H9 (cell line): Measurements from ENCODE around the gene PPT1. TPM values are rescaled to one million over a fixed set of nuclear protein-coding genes. Genes with fewer than 3 reads are reported as not detected.

Experiments
- DNase-seq: peaks from one replicate; pipeline ENCODE4 v3.0.0-alpha.2; 2017
- H2AFZ ChIP-seq: one replicate; pipeline ENCODE4 v1.6.1; 2013; ENCODE audit warnings: mild to moderate bottlenecking, low read length, control low read depth, moderate library complexity
- H2AK5ac ChIP-seq: 2 replicates; pipeline ENCODE4 v1.6.1; 2013; ENCODE audit warnings: low read length, control low read depth, mixed read lengths; ENCODE audit not compliant: insufficient read length
- H2BK120ac ChIP-seq: one replicate; pipeline ENCODE4 v1.6.1; 2013; ENCODE audit warnings: low read depth, mild to moderate bottlenecking, low read length, control low read depth, inconsistent platforms; ENCODE audit not compliant: poor library complexity, severe bottlenecking
- H2BK12ac ChIP-seq: 2 replicates; pipeline ENCODE4 v1.6.1; 2013; ENCODE audit warnings: low read length, control low read depth, mixed read lengths, low read depth; ENCODE audit not compliant: insufficient read length
- H2BK15ac ChIP-seq: 2 replicates; pipeline ENCODE4 v1.6.1; 2013; ENCODE audit warnings: low read depth, low read length, control low read depth
- H2BK20ac ChIP-seq: one replicate; pipeline ENCODE4 v1.6.1; 2013; ENCODE audit warnings: low read depth, mild to moderate bottlenecking, low read length, control low read depth, inconsistent platforms; ENCODE audit not compliant: poor library complexity, severe bottlenecking
- H2BK5ac ChIP-seq: 2 replicates; pipeline ENCODE4 v1.6.1; 2013; ENCODE audit warnings: low read length, control low read depth, mixed read lengths; ENCODE audit not compliant: insufficient read length
- H3K14ac ChIP-seq: 2 replicates; pipeline ENCODE4 v1.6.1; 2013; ENCODE audit warnings: low read length, control low read depth; ENCODE audit not compliant: insufficient read depth
- H3K18ac ChIP-seq: 2 replicates; pipeline ENCODE4 v1.6.1; 2013; ENCODE audit warnings: low read depth, mild to moderate bottlenecking, mixed read lengths, low read length, control low read depth; ENCODE audit not compliant: insufficient read length
- H3K23ac ChIP-seq: 2 replicates; pipeline ENCODE4 v1.6.1; 2013; ENCODE audit warnings: low read length, control low read depth, mixed read lengths, low read depth; ENCODE audit not compliant: insufficient read length
- H3K23me2 ChIP-seq: 2 replicates; pipeline ENCODE4 v1.6.1; 2013; ENCODE audit warnings: low read depth, mild to moderate bottlenecking, mixed read lengths, low read length, control low read depth; ENCODE audit not compliant: insufficient read length, poor library complexity, severe bottlenecking
- H3K27ac ChIP-seq: 2 replicates; pipeline ENCODE4 v1.5.1; 2013; ENCODE audit warnings: low read length, control low read depth, mixed read lengths, low read depth; ENCODE audit not compliant: insufficient read length
- H3K27me3 ChIP-seq: 2 replicates; pipeline ENCODE4 v1.6.1; 2013; ENCODE audit warnings: low read length, control low read depth, inconsistent platforms; ENCODE audit not compliant: insufficient read depth
- H3K4ac ChIP-seq: 2 replicates; pipeline ENCODE4 v1.6.1; 2013; ENCODE audit warnings: low read depth, mild to moderate bottlenecking, control low read depth, inconsistent platforms, low read length, moderate library complexity
- H3K4me1 ChIP-seq: 2 replicates; pipeline ENCODE4 v1.6.1; 2013; ENCODE audit warnings: low read length, control low read depth, inconsistent platforms; ENCODE audit not compliant: insufficient read depth
- H3K4me2 ChIP-seq: 2 replicates; pipeline ENCODE4 v1.6.1; 2013; ENCODE audit warnings: low read length, control low read depth, mixed read lengths; ENCODE audit not compliant: insufficient read length, insufficient read depth
- H3K56ac ChIP-seq: 2 replicates; pipeline ENCODE4 v1.6.1; 2013; ENCODE audit warnings: low read depth, mild to moderate bottlenecking, mixed read lengths, low read length, control low read depth; ENCODE audit not compliant: insufficient read length
- H3K79me1 ChIP-seq: 2 replicates; pipeline ENCODE4 v1.6.1; 2013; ENCODE audit warnings: low read depth, mild to moderate bottlenecking, moderate library complexity, low read length, control low read depth, inconsistent platforms; ENCODE audit not compliant: insufficient read depth, poor library complexity, severe bottlenecking
- H3K79me2 ChIP-seq: 2 replicates; pipeline ENCODE4 v1.6.1; 2013; ENCODE audit warnings: low read length, control low read depth, inconsistent platforms; ENCODE audit not compliant: insufficient read depth
- H3K9ac ChIP-seq: 2 replicates; pipeline ENCODE4 v1.6.1; 2013; ENCODE audit warnings: low read length, control low read depth, mixed read lengths; ENCODE audit not compliant: insufficient read length; ENCODE audit errors: extremely low read depth
- H3K9me3 ChIP-seq: one replicate; pipeline ENCODE4 v1.6.1; 2013; ENCODE audit warnings: low read depth, low read length, inconsistent platforms; ENCODE audit not compliant: control insufficient read depth
- H3T11ph ChIP-seq: one replicate; pipeline ENCODE4 v1.6.1; 2013; ENCODE audit warnings: mild to moderate bottlenecking, low read length, control low read depth, inconsistent platforms
- H4K20me1 ChIP-seq: one replicate; pipeline ENCODE4 v1.6.1; 2013; ENCODE audit not compliant: control insufficient read depth, insufficient read length, insufficient read depth
- H4K5ac ChIP-seq: 2 replicates; pipeline ENCODE4 v1.6.1; 2013; ENCODE audit warnings: low read depth, mild to moderate bottlenecking, mixed read lengths, low read length, control low read depth; ENCODE audit not compliant: insufficient read length
- H4K8ac ChIP-seq: replicated peaks from 2 replicates; pipeline ENCODE4 v1.6.1; 2013; ENCODE audit warnings: low read length, control low read depth, mixed read lengths, low read depth; ENCODE audit not compliant: insufficient read length
- H4K91ac ChIP-seq: 2 replicates; pipeline ENCODE4 v1.6.1; 2013; ENCODE audit warnings: low read depth, mild to moderate bottlenecking, moderate library complexity, mixed read lengths, low read length, control low read depth; ENCODE audit not compliant: insufficient read length
- H3K27ac Mint-ChIP-seq, 3 experiments: 2 replicates in 2 of 3; 3 replicates in 1 of 3; pipeline ENCODE4 v1.8.0; 2020 to 2021; ENCODE audit warnings: mixed read lengths in 3 of 3, mild to moderate bottlenecking in 1 of 3, moderate library complexity in 1 of 3
- H3K27me3 Mint-ChIP-seq: 2 replicates; pipeline ENCODE4 v1.8.0; 2021; ENCODE audit warnings: low read depth, mild to moderate bottlenecking, moderate library complexity, mixed read lengths
- H3K36me3 Mint-ChIP-seq, 3 experiments: 2 replicates in 2 of 3; 3 replicates in 1 of 3; pipeline ENCODE4 v1.8.0; 2020 to 2021; ENCODE audit warnings: low read depth in 3 of 3, mixed read lengths in 3 of 3; ENCODE audit not compliant: insufficient read depth in 1 of 3
- H3K4me1 Mint-ChIP-seq, 2 experiments: 2 replicates each; pipeline ENCODE4 v1.8.0; 2020; ENCODE audit warnings: mixed read lengths in 2 of 2
- H3K4me3 Mint-ChIP-seq, 2 experiments: 2 replicates in 1 of 2; 3 replicates in 1 of 2; pipeline ENCODE4 v1.8.0; 2020 to 2021; ENCODE audit warnings: mild to moderate bottlenecking in 2 of 2, mixed read lengths in 2 of 2, moderate library complexity in 1 of 2
- H3K9me3 Mint-ChIP-seq, 2 experiments: 2 replicates in 1 of 2; 3 replicates in 1 of 2; pipeline ENCODE4 v1.8.0; 2020; ENCODE audit warnings: mild to moderate bottlenecking in 2 of 2, mixed read lengths in 2 of 2, moderate library complexity in 1 of 2
- CTCF ChIP-seq: fragments of 200-600 bp; sonication (generic); conservative IDR thresholded peaks from 3 replicates; pipeline ENCODE4 v1.8.0; 2021; ENCODE audit warnings: antibody characterized with exemption, mild to moderate bottlenecking
- WGBS: extraction: QIAGEN DNeasy Blood & Tissue Kit; methylation state at CpG from one replicate; pipeline ENCODE4 v1.1.7; 2013; ENCODE audit warnings: missing lambda C conversion rate, low lambda C conversion rate, mixed read lengths; ENCODE audit not compliant: insufficient read length; ENCODE audit errors: extremely low coverage; 5-methylcytosine and 5-hydroxymethylcytosine counted together
- total RNA-seq: library from RNA; stranded (reverse); gene quantifications from 2 replicates; pipeline ENCODE4 v1.2.1, GENCODE V29; 2021

Gene PPT1
- total RNA-seq, 1 experiment from 2014 or later = 109 TPM

GRCh38 chr1:40064797-40065499 lies 32.1 kb downstream of the PPT1 start:
- Histone ChIP-seq H2AFZ (no peak overlapping the region), H3K27me3 (no peaks in the 10 kb centered on the region), H3K9ac (no peak overlapping the region), H2AK5ac (no peak overlapping the region), H3K4ac (no peak overlapping the region), H2BK120ac (no peak overlapping the region), H2BK15ac (no peak overlapping the region), H4K5ac (no peak overlapping the region), H3K27ac (no peak overlapping the region), H3T11ph (no peak overlapping the region), H3K4me1 (no peaks in the 10 kb centered on the region), H3K18ac (no peak overlapping the region), H3K4me2 (no peak overlapping the region), H3K9me3 (no peaks in the 10 kb centered on the region), H3K56ac (no peak overlapping the region), H3K79me2 (no peaks in the 10 kb centered on the region), H4K8ac (no peak overlapping the region), H3K14ac (no peak overlapping the region), H3K23ac (no peak overlapping the region), H3K79me1 (no peaks in the 10 kb centered on the region), H2BK5ac (no peak overlapping the region), H3K23me2 (no peaks in the 10 kb centered on the region), H2BK12ac (no peak overlapping the region), H4K91ac (no peak overlapping the region), H2BK20ac (no peak overlapping the region), H4K20me1 (no peaks in the 10 kb centered on the region)
- Mint-ChIP-seq H3K27me3 (no peaks in the 10 kb centered on the region), H3K36me3 (peaks cover 52 to 83% (median 80%) of the 10 kb centered on the region in 3 experiments; a peak in 6 of 7 replicates), H3K4me1 (peaks cover under 1% of the 10 kb centered on the region in 2 experiments; a peak in 3 of 4 replicates), H3K9me3 (no peaks in the 10 kb centered on the region), H3K4me3 (no peak overlapping the region), H3K27ac (no peak overlapping the region; a peak in 1 of 7 replicates)
- WGBS = no CpG with 5 or more reads among the region's 2 CpGs
- no peak for DNase-seq
- TF ChIP-seq CTCF = no peak
